WTC11 (cell line): ENCODE results near the gene CTNND2.

ENCODE experiments used
- CREB1 ChIP-seq: sonication (generic); formaldehyde crosslinking; IDR thresholded peaks from 2 replicates; pipeline ENCODE4 v1.8.0; 2023; ENCODE audit warnings: mild to moderate bottlenecking, missing genetic modification reagents
- CREM ChIP-seq: sonication (generic); formaldehyde crosslinking; IDR thresholded peaks from 2 replicates; pipeline ENCODE4 v1.8.1; 2022; ENCODE audit warnings: mild to moderate bottlenecking, missing genetic modification reagents, moderate library complexity
- NFYB ChIP-seq: sonication (generic); formaldehyde crosslinking; conservative IDR thresholded peaks from 2 replicates; pipeline ENCODE4 v1.8.0; 2022; ENCODE audit warnings: low read depth, missing genetic modification reagents
- NR2C2 ChIP-seq: sonication (generic); formaldehyde crosslinking; IDR thresholded peaks from 2 replicates; pipeline ENCODE4 v1.8.0; 2022; ENCODE audit warnings: mild to moderate bottlenecking, missing genetic modification reagents
- SMAD4 ChIP-seq: sonication (generic); formaldehyde crosslinking; IDR thresholded peaks from 2 replicates; pipeline ENCODE4 v1.8.0; 2022; ENCODE audit warnings: mild to moderate bottlenecking, missing genetic modification reagents
- SP1 ChIP-seq: sonication (generic); formaldehyde crosslinking; conservative IDR thresholded peaks from 2 replicates; pipeline ENCODE4 v1.8.1; 2022; ENCODE audit warnings: missing genetic modification reagents
- TEAD4 ChIP-seq: sonication (generic); formaldehyde crosslinking; IDR thresholded peaks from 2 replicates; pipeline ENCODE4 v1.8.0; 2022; ENCODE audit warnings: mild to moderate bottlenecking, missing genetic modification reagents
- ZNF121 ChIP-seq: sonication (generic); formaldehyde crosslinking; IDR thresholded peaks from 2 replicates; pipeline ENCODE4 v1.8.0; 2023; ENCODE audit warnings: missing genetic modification reagents
- ZNF138 ChIP-seq: sonication (generic); formaldehyde crosslinking; conservative IDR thresholded peaks from 2 replicates; pipeline ENCODE4 v1.8.1; 2022; ENCODE audit warnings: mild to moderate bottlenecking, moderate library complexity, missing genetic modification reagents
- TF ChIP-seq, protein P1 (sequence below): fragments of 200-600 bp; IDR thresholded peaks from 2 replicates; pipeline ENCODE4 v1.8.0; 2022; ENCODE audit warnings: antibody characterized with exemption
- TF ChIP-seq, protein P2 (sequence below): sonication (generic); formaldehyde crosslinking; IDR thresholded peaks from 2 replicates; pipeline ENCODE4 v1.8.1; 2023; ENCODE audit warnings: mild to moderate bottlenecking, missing genetic modification reagents, moderate library complexity
- TF ChIP-seq, protein P3 (sequence below): sonication (generic); formaldehyde crosslinking; conservative IDR thresholded peaks from 2 replicates; pipeline ENCODE4 v1.8.1; 2023; ENCODE audit warnings: mild to moderate bottlenecking, low read depth, missing genetic modification reagents, moderate library complexity
- TF ChIP-seq, protein P4 (sequence below): sonication (generic); formaldehyde crosslinking; IDR thresholded peaks from 2 replicates; pipeline ENCODE4 v1.8.1; 2022; ENCODE audit warnings: low read depth, missing genetic modification reagents, borderline replicate concordance
- TF ChIP-seq, protein P5 (sequence below): sonication (generic); formaldehyde crosslinking; conservative IDR thresholded peaks from 2 replicates; pipeline ENCODE4 v1.8.1; 2022; ENCODE audit warnings: mild to moderate bottlenecking, missing genetic modification reagents

DNA sequence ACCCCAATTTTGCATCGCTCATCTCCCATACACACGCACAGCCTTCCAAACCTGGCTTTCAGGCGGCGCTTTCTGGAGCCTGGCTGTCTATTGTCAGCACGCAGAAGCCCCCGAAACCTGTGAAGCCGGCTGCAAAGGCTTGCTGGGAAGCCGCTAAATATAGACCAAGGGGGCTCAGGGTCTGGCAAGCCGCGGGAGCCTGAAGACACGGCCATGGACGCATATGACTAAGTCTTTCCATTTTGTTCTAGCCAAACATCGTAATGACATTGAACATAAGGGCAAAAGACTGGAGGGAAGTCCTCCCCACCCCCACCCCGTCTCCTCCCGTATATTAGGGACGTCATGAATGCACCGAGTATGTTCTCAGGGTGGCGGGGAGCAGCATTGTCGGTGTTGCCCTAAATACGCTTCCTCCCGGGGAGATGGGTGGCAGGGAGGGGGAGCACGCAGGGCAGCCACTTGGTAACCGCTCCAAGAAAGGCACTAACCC, 1.1 kb downstream of the CTNND2 start:
- TF ChIP-seq, protein P1, sequence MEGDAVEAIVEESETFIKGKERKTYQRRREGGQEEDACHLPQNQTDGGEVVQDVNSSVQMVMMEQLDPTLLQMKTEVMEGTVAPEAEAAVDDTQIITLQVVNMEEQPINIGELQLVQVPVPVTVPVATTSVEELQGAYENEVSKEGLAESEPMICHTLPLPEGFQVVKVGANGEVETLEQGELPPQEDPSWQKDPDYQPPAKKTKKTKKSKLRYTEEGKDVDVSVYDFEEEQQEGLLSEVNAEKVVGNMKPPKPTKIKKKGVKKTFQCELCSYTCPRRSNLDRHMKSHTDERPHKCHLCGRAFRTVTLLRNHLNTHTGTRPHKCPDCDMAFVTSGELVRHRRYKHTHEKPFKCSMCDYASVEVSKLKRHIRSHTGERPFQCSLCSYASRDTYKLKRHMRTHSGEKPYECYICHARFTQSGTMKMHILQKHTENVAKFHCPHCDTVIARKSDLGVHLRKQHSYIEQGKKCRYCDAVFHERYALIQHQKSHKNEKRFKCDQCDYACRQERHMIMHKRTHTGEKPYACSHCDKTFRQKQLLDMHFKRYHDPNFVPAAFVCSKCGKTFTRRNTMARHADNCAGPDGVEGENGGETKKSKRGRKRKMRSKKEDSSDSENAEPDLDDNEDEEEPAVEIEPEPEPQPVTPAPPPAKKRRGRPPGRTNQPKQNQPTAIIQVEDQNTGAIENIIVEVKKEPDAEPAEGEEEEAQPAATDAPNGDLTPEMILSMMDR = no peak
- no peak for TF ChIP-seq SMAD4 (CRISPR knock-in tag)
- TF ChIP-seq, protein P2, sequence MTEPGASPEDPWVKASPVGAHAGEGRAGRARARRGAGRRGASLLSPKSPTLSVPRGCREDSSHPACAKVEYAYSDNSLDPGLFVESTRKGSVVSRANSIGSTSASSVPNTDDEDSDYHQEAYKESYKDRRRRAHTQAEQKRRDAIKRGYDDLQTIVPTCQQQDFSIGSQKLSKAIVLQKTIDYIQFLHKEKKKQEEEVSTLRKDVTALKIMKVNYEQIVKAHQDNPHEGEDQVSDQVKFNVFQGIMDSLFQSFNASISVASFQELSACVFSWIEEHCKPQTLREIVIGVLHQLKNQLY (CRISPR knock-in tag) = no peak
- TF ChIP-seq, protein P3, sequence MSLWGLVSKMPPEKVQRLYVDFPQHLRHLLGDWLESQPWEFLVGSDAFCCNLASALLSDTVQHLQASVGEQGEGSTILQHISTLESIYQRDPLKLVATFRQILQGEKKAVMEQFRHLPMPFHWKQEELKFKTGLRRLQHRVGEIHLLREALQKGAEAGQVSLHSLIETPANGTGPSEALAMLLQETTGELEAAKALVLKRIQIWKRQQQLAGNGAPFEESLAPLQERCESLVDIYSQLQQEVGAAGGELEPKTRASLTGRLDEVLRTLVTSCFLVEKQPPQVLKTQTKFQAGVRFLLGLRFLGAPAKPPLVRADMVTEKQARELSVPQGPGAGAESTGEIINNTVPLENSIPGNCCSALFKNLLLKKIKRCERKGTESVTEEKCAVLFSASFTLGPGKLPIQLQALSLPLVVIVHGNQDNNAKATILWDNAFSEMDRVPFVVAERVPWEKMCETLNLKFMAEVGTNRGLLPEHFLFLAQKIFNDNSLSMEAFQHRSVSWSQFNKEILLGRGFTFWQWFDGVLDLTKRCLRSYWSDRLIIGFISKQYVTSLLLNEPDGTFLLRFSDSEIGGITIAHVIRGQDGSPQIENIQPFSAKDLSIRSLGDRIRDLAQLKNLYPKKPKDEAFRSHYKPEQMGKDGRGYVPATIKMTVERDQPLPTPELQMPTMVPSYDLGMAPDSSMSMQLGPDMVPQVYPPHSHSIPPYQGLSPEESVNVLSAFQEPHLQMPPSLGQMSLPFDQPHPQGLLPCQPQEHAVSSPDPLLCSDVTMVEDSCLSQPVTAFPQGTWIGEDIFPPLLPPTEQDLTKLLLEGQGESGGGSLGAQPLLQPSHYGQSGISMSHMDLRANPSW = no peak
- TF ChIP-seq, protein P4, sequence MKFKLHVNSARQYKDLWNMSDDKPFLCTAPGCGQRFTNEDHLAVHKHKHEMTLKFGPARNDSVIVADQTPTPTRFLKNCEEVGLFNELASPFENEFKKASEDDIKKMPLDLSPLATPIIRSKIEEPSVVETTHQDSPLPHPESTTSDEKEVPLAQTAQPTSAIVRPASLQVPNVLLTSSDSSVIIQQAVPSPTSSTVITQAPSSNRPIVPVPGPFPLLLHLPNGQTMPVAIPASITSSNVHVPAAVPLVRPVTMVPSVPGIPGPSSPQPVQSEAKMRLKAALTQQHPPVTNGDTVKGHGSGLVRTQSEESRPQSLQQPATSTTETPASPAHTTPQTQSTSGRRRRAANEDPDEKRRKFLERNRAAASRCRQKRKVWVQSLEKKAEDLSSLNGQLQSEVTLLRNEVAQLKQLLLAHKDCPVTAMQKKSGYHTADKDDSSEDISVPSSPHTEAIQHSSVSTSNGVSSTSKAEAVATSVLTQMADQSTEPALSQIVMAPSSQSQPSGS (CRISPR knock-in tag) = no peak
- TF ChIP-seq ZNF138 = no peak
- TF ChIP-seq ZNF121 = no peak
- no peak for TF ChIP-seq NFYB
- TF ChIP-seq SP1 = no peak
- no peak for TF ChIP-seq TEAD4 (CRISPR knock-in tag)
- no peak for TF ChIP-seq NR2C2 (CRISPR knock-in tag)
- TF ChIP-seq, protein P5, sequence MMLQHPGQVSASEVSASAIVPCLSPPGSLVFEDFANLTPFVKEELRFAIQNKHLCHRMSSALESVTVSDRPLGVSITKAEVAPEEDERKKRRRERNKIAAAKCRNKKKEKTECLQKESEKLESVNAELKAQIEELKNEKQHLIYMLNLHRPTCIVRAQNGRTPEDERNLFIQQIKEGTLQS (CRISPR knock-in tag) = no peak
- no peak for TF ChIP-seq CREM
- no peak for TF ChIP-seq CREB1 (CRISPR knock-in tag)
